Stomach (tissue), 4 donors: Measurements from ENCODE around the gene NOD2.

Source experiments
- EP300 ChIP-seq: sonication (generic); formaldehyde crosslinking; IDR thresholded peaks from one replicate; pipeline ENCODE4 v1.6.1; 2017; ENCODE audit warnings: antibody characterized with exemption
- POLR2A ChIP-seq, 4 donors: fragments of 450-650 bp; IDR thresholded peaks; one replicate each; pipeline ENCODE4 v1.6.1; 2016; ENCODE audit warnings: antibody characterized with exemption in 4 of 4, control low read depth in 2 of 4, mild to moderate bottlenecking in 1 of 4, moderate library complexity in 1 of 4
- POLR2AphosphoS5 ChIP-seq, 3 donors: sonication (generic); formaldehyde crosslinking; IDR thresholded peaks; one replicate each; pipeline ENCODE4 v1.6.1; 2016; ENCODE audit warnings: antibody characterized with exemption in 3 of 3
- TF ChIP-seq, protein P1 (sequence below), 7 experiments: fragments of 450-650 bp in 4 of 7; fragments of 200-600 bp in 3 of 7; sonication (generic) in 3 of 7; IDR thresholded peaks; one replicate each; pipeline ENCODE4 v1.5.1; 2016 to 2019; ENCODE audit warnings: antibody characterized with exemption in 7 of 7, control low read depth in 2 of 7, mild to moderate bottlenecking in 1 of 7

DNA sequence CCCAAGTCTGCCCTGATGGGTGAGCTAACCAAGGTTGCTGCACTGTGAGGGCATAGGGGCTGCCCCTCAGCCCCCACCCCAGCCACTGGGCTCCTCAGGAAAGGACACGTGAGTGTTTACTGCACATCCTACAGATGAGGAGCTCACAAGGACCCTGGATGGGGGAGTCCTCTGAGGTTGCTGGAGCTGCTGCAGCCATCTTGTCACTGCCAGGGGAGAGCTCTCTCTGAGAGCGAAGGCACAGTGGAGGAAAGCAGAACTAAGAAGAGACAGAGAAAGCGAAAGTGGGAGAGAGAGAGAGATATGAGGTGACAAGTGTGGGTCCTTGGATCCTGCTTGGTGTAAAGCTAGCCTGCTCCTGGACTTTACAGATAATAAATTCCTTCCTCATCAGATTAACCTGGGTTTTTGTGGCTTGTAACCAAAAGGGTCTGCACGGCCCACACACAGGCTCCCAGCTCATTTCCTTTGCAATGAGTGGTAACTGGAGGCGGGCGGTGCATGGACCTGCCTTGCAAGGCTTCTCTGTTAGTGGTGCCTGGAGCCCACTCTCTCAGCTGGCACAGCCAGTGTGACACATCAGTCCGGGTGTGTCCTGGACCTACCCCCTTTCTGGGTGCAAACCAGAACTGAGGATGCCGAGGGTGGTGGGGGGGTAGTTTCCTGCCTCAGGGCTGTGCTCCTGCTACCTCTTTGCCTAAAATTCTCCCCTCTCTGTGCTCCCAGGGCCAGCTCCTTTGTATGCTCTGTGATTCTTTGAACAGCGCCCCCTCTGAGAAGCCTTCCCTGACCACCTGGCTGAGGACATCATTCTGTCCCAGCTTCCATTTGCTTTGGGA is 26.5 kb upstream of the NOD2 start:
- TF ChIP-seq, protein P1, sequence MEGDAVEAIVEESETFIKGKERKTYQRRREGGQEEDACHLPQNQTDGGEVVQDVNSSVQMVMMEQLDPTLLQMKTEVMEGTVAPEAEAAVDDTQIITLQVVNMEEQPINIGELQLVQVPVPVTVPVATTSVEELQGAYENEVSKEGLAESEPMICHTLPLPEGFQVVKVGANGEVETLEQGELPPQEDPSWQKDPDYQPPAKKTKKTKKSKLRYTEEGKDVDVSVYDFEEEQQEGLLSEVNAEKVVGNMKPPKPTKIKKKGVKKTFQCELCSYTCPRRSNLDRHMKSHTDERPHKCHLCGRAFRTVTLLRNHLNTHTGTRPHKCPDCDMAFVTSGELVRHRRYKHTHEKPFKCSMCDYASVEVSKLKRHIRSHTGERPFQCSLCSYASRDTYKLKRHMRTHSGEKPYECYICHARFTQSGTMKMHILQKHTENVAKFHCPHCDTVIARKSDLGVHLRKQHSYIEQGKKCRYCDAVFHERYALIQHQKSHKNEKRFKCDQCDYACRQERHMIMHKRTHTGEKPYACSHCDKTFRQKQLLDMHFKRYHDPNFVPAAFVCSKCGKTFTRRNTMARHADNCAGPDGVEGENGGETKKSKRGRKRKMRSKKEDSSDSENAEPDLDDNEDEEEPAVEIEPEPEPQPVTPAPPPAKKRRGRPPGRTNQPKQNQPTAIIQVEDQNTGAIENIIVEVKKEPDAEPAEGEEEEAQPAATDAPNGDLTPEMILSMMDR (IDR thresholded peaks at IDR 0.05): no peak
- TF ChIP-seq POLR2A (IDR thresholded peaks at IDR 0.05) (no peak), EP300 (no peak), POLR2AphosphoS5 (IDR thresholded peaks at IDR 0.05) (no peak)
